Heart left ventricle (tissue), 13 donors: ENCODE results near the gene CD1D.

ENCODE experiments used
- POLR2A ChIP-seq, 2 donors: fragments of 450-650 bp; IDR thresholded peaks; one replicate each; pipeline ENCODE4 v1.6.1; 2017; ENCODE audit warnings: antibody characterized with exemption in 2 of 2, mild to moderate bottlenecking in 2 of 2, moderate library complexity in 2 of 2
- TF ChIP-seq, protein P1 (sequence below), 12 donors: fragments of 200-600 bp; sonication (generic) in 4 of 12; IDR thresholded peaks; one replicate each; pipeline versions ENCODE4 v1.5.0 to v1.8.0; 2018 to 2022; ENCODE audit warnings: antibody characterized with exemption in 12 of 12, mild to moderate bottlenecking in 5 of 12
- donor health status: ischemic (EF 13 %, LVEDD 7.1; RV severe dilation, severe dysfunction).
- donor health status: DM: no; HTN: yes; CAD: no.
- donor health status: DM: no; HTN: no; CAD: no.
- donor health status: ischemic (EF 25% LVEDD 6.9; RV normal size, moderate dysfunction).
- donor health status: ischemic (EF 25% LVEDD 5.7; RV mildly dilated, moderate dysfunction).
- donor health status: ischemic (EF 35%, LVEDD 5.7; RV mildly dilated, moderate dysfunction).
- donor health status: nonischemic (EF 11% LVEDD 7.7; RV severe dilation, severe dysfunction).
- donor health status: DM: yes; HTN: yes; CAD: no.
- donor health status: PGD.
- donor health status: ischemic (EF 29% LVEDD 5.4; RV normal size, mild dysfunction).
- donor health status: nonischemic (EF 23%, LVEDD 6.1; RV moderate dilation, normal function).

DNA sequence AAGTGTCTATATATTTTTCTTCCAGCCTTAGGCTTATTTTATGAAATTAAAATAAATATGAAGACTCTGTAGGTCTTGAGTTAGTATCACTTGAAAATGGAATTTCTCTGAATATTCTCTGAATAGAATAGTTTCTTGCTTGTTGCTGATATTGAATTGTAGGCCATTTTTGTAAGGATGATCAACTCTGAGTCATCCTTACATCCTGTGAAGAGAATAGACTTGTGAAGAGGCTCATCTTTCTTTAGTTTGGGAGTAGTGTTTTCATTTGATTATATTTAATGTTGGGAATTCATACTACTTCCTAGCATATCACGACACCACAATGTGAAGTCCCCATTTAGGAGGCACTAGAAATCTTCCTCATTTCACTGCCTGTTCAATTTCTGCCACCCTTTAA lies 27.5 kb upstream of the CD1D start:
- TF ChIP-seq, protein P1, sequence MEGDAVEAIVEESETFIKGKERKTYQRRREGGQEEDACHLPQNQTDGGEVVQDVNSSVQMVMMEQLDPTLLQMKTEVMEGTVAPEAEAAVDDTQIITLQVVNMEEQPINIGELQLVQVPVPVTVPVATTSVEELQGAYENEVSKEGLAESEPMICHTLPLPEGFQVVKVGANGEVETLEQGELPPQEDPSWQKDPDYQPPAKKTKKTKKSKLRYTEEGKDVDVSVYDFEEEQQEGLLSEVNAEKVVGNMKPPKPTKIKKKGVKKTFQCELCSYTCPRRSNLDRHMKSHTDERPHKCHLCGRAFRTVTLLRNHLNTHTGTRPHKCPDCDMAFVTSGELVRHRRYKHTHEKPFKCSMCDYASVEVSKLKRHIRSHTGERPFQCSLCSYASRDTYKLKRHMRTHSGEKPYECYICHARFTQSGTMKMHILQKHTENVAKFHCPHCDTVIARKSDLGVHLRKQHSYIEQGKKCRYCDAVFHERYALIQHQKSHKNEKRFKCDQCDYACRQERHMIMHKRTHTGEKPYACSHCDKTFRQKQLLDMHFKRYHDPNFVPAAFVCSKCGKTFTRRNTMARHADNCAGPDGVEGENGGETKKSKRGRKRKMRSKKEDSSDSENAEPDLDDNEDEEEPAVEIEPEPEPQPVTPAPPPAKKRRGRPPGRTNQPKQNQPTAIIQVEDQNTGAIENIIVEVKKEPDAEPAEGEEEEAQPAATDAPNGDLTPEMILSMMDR (IDR thresholded peaks at IDR 0.05) = no peak
- no peak for TF ChIP-seq POLR2A (IDR thresholded peaks at IDR 0.05)
